Measurements from ENCODE around the gene CD320. TPM values are rescaled to one million over a fixed set of nuclear protein-coding genes. Genes with fewer than 3 reads are reported as not detected.
A peak's percentile ranks its signal among the peaks of the same experiment; 100 is the strongest.
"Not testable (repeated sequence)": the region's sequence is repeated elsewhere in the genome, so short reads cannot be mapped to it uniquely, and the experiment has no call there.

Gene CD320
- total RNA-seq, 4 donors from 2014 or later: 49.8 to 85.3 (median 66.1) TPM

GRCh38 chr19:8352134-8352827, 44.1 kb upstream of the CD320 start:
- Histone ChIP-seq H3K36me3 (no peaks in the 10 kb centered on the region), H3K27ac (no peak overlapping the region), H3K27me3 (no peaks in the 10 kb centered on the region), H3K4me1 (peaks cover 5 to 32% of the 10 kb centered on the region in 2 donors), H3K4me3 (no peak overlapping the region), H3K9me3 (peaks cover 0 to 5% (median 0%) of the 10 kb centered on the region in 3 donors)
- in situ Hi-C loops (cut with MboI; ENCODE audit: low sequenced_read_pairs in 4 of 4) (loop anchor here in 3 of 4 donors (5.0 to 10.0 kb wide), 3 partner anchors 45 to 153 kb away; partner anchors contain the start of gene PRAM1 (in 2 of the 3)), intact Hi-C loops (cut with DNase I; ENCODE audit: low total_unique reads) (loop anchor here (5.0 kb wide), 1 partner anchor 225 kb away; the partner anchor contains the start of gene MYO1F)
- DNase-seq: no peak
- ATAC-seq: no peak
- TF ChIP-seq CTCF (IDR thresholded peaks at IDR 0.05 in 4 of 5, conservative IDR thresholded peaks at IDR 0.05 in 1 of 5): no peak
- TF ChIP-seq POLR2A (IDR thresholded peaks at IDR 0.05): no peak

GRCh38 chr19:8349629-8350372, 41.6 kb upstream of the CD320 start:
- not testable (repeated sequence) for H3K9me3 ChIP-seq, H3K4me3 ChIP-seq, ATAC-seq, H3K36me3 ChIP-seq, DNase-seq, H3K27me3 ChIP-seq
- Histone ChIP-seq H3K27ac (peak overlapping the region in 1 of 4 donors; percentile 1), H3K4me1 (peaks cover 5 to 27% of the 10 kb centered on the region in 2 donors)
- in situ Hi-C loops (cut with MboI; ENCODE audit: low sequenced_read_pairs in 4 of 4) (loop anchor here in 3 of 4 donors (5.0 to 10.0 kb wide), 3 partner anchors 48 to 155 kb away; partner anchors contain the start of gene PRAM1 (in 2 of the 3)), intact Hi-C loops (cut with DNase I; ENCODE audit: low total_unique reads) (loop anchor here (5.0 kb wide), 1 partner anchor 228 kb away; the partner anchor contains the start of gene MYO1F)

- TF ChIP-seq CTCF (IDR thresholded peaks at IDR 0.05 in 4 of 5, conservative IDR thresholded peaks at IDR 0.05 in 1 of 5): no peak
- TF ChIP-seq POLR2A (IDR thresholded peaks at IDR 0.05): no peak
- Histone ChIP-seq H3K27me3 (peaks cover 5 to 18% (median 17%) of the 10 kb centered on the region in 3 donors), H3K27ac (peak overlapping the region in 3 of 4 donors; percentile 44 to 86 (median 55)), H3K9me3 (no peaks in the 10 kb centered on the region), H3K4me1 (peaks cover 3 to 20% of the 10 kb centered on the region in 2 donors), H3K36me3 (no peaks in the 10 kb centered on the region), H3K4me3 (peak overlapping the region; percentile 59 to 68 (median 64))
- DNase-seq (no peak), ATAC-seq (no peak)
- intact Hi-C loops (cut with DNase I; ENCODE audit: low total_unique reads) (no loop called here), in situ Hi-C loops (cut with MboI; ENCODE audit: low sequenced_read_pairs in 4 of 4) (no loop called here)
These were observed 35.3 kb upstream of the CD320 start for GRCh38 chr19:8343483-8343844.

- DNase-seq (peak; percentile 80 to 86), ATAC-seq (peak; percentile 80 to 85)
- no peaks in the 10 kb centered on the region for H3K36me3 ChIP-seq
- intact Hi-C loops (cut with DNase I; ENCODE audit: low total_unique reads) (no loop called here), in situ Hi-C loops (cut with MboI; ENCODE audit: low sequenced_read_pairs in 4 of 4) (no loop called here)
- peaks cover 3 to 14% of the 10 kb centered on the region in 2 donors for H3K4me1 ChIP-seq
- peak within 1 kb of the TSS; percentile 59 to 68 (median 64) for H3K4me3 ChIP-seq
- H3K9me3 ChIP-seq: no peaks in the 10 kb centered on the region
- TF ChIP-seq CTCF (IDR thresholded peaks at IDR 0.05 in 4 of 5, conservative IDR thresholded peaks at IDR 0.05 in 1 of 5) (no peak), POLR2A (IDR thresholded peaks at IDR 0.05) (peak; percentile 67 to 82)
- H3K27me3 ChIP-seq: peaks cover 5 to 21% (median 18%) of the 10 kb centered on the region in 3 donors
- H3K27ac ChIP-seq: peak within 1 kb of the TSS; percentile 79 to 90 (median 85)
These were observed 34.7 kb upstream of the CD320 start, which contains the start of gene KANK3 for GRCh38 chr19:8342684-8343482. KANK3 (minus strand) TSS chr19:8343262; CDS start chr19:8337828, 5,434 bp downstream.

Data from gastrocnemius medialis (tissue), 4 donors.